Cerebellar cortex (tissue), 1 donor: ENCODE data around the gene CYTIP.
"Not testable (repeated sequence)": the region's sequence is repeated elsewhere in the genome, so short reads cannot be mapped to it uniquely, and the experiment has no call there.

Source experiments
- DNase-seq: peaks from one replicate; pipeline ENCODE4 v3.0.0-alpha.2; 2015; ENCODE audit warnings: low spot score

The CYTIP gene

GRCh38 chr2:157424374-157424773 is 19.5 kb downstream of the CYTIP start:
- no peak for DNase-seq

- DNase-seq = no peak
Measured at GRCh38 chr2:157421964-157422363, 21.9 kb downstream of the CYTIP start.

- no peak for DNase-seq
Measured at GRCh38 chr2:157421331-157421944, 22.5 kb downstream of the CYTIP start.

GRCh38 chr2:157420771-157421323 is 23.0 kb downstream of the CYTIP start:
- DNase-seq = no peak

- no peak for DNase-seq
Measured at GRCh38 chr2:157419031-157419575, 24.8 kb downstream of the CYTIP start.

GRCh38 chr2:157418239-157418641 is 25.6 kb downstream of the CYTIP start:
- no peak for DNase-seq

- DNase-seq = no peak
Measured at GRCh38 chr2:157415591-157416101, 28.2 kb downstream of the CYTIP start.

- DNase-seq = no peak
Measured at GRCh38 chr2:157414050-157414449, 29.8 kb downstream of the CYTIP start.

GRCh38 chr2:157413326-157414035 is 30.4 kb downstream of the CYTIP start:
- no peak for DNase-seq

- no peak for DNase-seq
Measured at GRCh38 chr2:157411624-157412336, 32.1 kb downstream of the CYTIP start.

GRCh38 chr2:157405398-157405797 is 38.5 kb downstream of the CYTIP start:
- not testable (repeated sequence) for DNase-seq

- no peak for DNase-seq
Measured at GRCh38 chr2:157404363-157404762, 39.5 kb downstream of the CYTIP start.

GRCh38 chr2:157402801-157403485 is 40.9 kb downstream of the CYTIP start:
- DNase-seq = not testable (repeated sequence)

- no peak for DNase-seq
Measured at GRCh38 chr2:157395811-157396210, 48.1 kb downstream of the CYTIP start.

- DNase-seq = no peak
Measured at GRCh38 chr2:157394928-157395327, 49.0 kb downstream of the CYTIP start.

- DNase-seq = no peak
Measured at GRCh38 chr2:157393348-157393747, 50.5 kb downstream of the CYTIP start.

- no peak for DNase-seq
Measured at GRCh38 chr2:157388827-157389226, 55.1 kb downstream of the CYTIP start.

GRCh38 chr2:157386747-157387146 is 57.1 kb downstream of the CYTIP start:
- DNase-seq = no peak

- no peak for DNase-seq
Measured at GRCh38 chr2:157386247-157386646, 57.6 kb downstream of the CYTIP start.

- no peak for DNase-seq
Measured at GRCh38 chr2:157377861-157378260, 66.0 kb downstream of the CYTIP start.

- DNase-seq = no peak
Measured at GRCh38 chr2:157376041-157376440, 67.8 kb downstream of the CYTIP start.

- no peak for DNase-seq
Measured at GRCh38 chr2:157375384-157375783, 68.5 kb downstream of the CYTIP start.
